NCI-H510A (cell line): ENCODE results near the gene CSTF2.
"Not testable (repeated sequence)": the region's sequence is repeated elsewhere in the genome, so short reads cannot be mapped to it uniquely, and the experiment has no call there.

Experiments used
- DNase-seq: peaks from one replicate; lab custom pipeline; 2025; lab: John Stamatoyannopoulos, UW

Gene CSTF2

DNA sequence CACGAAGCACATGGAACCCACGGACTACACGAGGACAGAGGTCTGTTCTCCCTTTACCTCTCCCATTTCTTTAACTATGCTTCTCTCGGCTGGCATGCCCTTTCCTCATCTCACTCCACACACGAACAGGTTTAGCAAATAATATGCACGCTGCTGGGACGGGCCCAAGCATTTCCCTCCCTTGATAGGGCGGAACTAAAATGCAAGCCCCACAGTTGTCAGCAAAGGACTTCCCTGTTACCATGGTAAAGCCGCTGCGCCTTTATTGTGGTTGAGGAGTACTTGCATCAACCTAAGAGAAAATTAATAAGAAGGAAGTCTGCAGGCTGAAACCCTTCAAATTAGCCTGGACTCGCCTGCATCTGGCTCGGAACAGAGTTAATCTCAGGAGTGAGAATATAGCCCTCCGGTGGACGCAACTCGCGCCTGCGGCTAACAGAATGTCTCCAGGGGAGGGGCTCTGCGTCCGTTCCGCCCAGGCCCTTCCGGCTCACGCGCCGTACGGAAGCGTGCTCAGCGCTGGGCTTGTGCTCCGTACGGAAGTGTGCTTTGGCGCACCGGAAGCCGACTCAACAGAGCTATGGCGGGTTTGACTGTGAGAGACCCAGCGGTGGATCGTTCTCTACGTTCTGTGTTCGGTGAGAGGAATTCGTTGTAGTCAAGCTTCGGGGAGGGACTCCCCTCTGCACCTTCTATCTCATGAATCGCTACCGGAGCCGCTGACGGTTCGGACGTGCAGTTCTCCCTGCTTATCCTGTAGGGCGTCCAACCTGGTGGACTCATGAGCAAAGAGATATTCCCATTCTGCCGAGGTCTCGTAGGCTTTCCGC lies at the start of gene CSTF2:
CSTF2 (plus strand) TSS at position 555 of the 830 bp plus-strand sequence; CDS start at position 581, 26 bp downstream.
- peak; percentile 72 for DNase-seq

- not testable (repeated sequence) for DNase-seq
These were observed 23.8 kb upstream of the CSTF2 start for GRCh38 chrX:100796371-100796770.

DNA sequence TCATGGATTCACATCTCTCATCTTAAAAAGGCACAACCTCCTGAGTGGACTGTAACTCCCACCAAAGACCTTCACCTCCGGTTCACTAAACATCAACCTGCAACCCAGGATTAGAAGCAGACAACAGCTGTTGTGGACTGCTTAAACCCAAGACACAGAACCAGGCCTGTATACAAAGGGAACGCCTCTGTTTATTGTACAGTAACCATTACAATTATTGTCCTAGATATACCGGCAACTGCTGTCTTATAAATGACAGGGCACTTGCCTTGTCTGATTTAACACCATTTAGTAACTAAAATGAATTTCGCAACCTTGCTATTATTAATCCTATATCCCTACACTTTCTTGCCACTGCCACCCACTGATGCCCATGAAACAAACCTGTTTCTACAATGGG lies 22.8 kb upstream of the CSTF2 start:
- DNase-seq: no peak

DNA sequence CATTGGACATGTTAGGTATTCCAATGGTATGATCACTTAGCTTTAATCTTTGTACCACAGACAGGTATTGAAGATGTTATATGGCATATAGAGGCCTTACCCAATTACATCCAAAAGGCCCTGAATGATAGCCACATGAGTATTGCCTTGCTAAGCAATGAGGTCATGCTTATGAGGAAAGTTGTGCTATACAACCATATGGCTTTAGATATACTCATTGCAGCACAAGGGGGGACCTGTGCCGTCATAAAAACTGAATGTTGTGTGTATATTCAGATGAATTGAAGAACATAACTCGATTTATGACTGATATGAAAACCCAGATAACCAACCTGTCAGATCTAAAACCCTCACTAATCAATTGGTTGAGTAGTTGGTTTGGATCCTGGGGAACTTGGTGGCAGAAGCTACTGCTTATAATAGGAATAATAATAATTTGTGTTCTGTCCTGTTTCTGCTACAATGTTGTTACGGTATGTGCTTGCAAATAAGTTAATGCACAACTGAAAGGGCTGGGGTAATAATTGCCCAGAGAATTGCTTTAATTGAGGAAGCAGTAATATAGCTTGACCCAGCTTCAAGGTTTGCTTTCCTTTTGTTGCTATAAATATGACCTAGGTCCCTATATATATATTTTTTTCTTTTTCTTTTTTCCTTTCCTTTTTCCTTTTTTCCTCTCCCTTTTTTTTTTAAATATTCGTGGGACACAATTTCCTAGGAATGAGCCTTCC lies 21.5 kb upstream of the CSTF2 start:
- no peak for DNase-seq

DNA sequence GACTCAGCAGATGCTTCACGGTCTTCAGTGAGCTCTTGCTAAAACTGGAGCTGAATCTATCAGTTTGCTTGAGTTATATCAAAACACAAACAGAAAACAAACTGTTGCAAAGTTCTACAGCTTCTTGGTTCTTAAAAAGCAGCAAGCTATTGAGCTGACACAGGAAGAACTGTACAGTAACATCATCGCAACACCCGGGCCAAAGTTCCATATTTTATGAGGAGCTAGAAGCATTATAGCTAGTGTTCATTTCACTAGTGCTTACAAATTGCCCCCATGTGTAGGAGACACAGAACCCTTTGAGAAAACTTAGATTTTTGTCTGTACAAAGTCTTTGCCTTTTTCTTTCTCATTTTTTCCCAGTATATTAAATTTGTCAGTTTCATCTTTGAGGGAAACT lies 17.3 kb upstream of the CSTF2 start:
- DNase-seq: no peak

GRCh38 chrX:100804780-100805179 lies 15.4 kb upstream of the CSTF2 start:
- no peak for DNase-seq

- not testable (repeated sequence) for DNase-seq
These were observed 11.9 kb upstream of the CSTF2 start for GRCh38 chrX:100808265-100808664.

DNA sequence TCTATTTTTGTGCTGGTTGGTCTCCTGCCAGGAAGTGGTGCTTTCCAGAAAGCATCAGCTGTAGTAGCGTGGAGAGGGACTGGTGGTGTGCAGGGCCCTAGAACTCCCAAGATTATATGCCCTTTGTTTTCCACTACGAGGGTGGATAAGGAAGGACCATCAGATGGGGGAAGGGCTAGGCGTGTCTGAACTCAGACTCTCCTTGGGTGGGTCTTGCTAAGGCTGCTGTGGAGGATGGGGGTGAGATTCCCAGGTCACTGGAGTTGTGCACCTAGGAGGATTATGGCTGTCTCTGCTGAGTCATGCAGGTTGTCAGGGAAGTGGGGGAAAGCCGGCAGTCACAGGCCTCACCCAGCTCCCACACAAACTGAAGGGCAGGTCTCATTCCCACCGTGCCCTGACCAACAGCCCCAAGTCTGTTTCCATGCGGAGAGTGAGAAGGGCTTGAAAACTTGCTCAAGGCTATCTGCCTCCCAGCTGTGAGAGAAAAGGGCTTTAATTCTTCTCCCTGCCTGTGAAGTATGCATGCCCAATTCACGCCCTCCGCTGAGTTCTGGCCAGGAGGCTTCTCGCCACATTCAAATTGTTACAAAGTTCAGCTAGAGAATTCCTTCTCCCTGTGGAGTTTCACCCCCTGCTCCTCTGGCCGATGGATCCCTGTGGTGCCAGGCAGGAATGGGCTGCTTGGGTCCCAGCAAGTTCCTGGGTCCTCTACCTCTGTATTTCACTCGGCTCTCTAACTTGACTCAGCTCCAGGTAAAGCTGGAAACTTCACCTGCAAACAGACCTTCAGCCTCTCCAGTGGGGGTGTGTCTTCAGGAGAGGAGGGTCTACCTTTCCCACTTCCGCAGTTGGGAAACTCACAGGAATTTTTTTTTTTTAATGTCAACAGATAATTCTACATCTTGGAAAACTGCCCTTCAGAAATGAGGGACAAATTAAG lies 7.7 kb upstream of the CSTF2 start:
- no peak for DNase-seq

- DNase-seq: no peak
These were observed 2.9 kb upstream of the CSTF2 start for GRCh38 chrX:100817340-100817739.

- DNase-seq: peak; percentile 16
These were observed 706 bp upstream of the CSTF2 start for GRCh38 chrX:100819534-100819836.

DNA sequence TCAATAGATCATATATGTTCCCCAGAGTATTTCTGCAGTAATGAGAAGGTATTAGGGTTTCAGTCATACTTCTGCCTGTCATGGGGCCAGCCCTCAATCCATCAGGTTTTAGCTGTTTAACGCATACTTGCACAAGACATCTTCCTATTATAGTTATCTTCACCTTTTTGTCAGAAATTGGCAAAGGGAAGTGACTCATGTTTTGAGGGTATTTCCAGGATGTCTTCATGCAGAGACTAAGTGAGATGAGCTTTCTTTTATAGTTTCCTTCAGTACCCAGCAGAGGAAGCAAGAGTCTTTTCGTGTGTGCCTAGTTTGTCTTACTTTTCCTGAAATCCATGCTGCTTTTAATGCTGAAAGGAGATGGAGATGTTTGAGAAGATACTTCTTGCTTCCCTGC lies 9.5 kb downstream of the CSTF2 start:
- no peak for DNase-seq

DNA sequence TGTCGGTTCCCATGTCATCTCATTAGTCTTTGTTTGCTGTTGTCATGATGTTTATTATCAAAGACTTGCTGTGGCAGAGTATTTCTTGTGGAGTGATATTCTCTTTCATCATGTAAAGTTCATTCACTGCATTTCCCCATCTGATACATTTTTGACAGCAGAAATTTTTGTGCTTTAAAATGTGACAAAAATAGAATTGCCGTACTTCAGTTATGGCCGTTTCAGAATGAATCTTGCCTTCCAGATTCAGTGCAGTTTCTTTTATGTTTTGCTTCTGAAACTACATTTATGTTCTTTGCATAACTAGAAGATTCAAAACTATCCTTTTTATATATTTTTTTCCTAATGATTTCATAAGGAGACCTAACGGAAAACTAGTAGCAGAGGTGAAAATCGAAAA lies 10.0 kb downstream of the CSTF2 start:
- DNase-seq: no peak

DNA sequence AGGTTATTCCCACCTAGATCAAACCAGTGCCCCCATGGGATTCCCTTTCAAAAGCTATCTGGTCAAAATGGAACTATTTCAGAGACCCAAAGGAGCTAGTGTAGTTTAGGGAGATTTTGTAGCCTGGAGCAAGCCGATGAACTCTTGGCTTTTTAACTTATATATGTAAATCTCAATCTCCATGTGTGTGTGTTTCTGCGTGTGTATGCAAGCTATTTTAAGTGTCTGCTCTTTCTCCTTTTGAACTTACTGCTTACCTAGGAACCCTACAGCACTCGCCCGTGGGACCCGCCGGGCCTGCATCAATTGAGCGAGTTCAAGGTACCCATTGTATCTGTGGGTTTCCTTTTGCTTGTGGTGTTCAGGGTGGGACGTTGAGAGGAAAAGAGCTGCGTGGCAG lies 10.4 kb downstream of the CSTF2 start:
- no peak for DNase-seq

- no peak for DNase-seq
These were observed 11.2 kb downstream of the CSTF2 start for GRCh38 chrX:100831219-100831946.

DNA sequence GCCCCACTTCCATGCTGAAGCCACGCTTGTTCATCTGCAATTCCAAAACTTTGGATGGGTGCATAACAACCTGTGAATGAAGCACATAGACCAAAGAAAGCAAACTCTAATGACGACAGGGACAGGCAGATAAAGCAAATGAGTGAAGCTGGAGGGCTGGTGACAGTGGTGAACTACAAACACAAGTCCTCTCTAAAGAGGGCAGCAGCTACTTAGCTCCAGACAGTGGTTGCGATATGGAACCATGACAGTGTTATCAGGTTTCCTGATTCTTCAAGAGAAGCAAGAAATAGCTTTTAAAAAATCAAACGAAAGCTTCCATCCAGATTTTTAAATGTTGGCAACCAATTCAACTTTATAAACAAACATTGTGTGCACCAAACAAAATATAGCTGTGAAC lies 30.1 kb downstream of the CSTF2 start:
- no peak for DNase-seq

- DNase-seq: no peak
These were observed 32.6 kb downstream of the CSTF2 start for GRCh38 chrX:100852810-100853209.

GRCh38 chrX:100863326-100863864 lies 43.2 kb downstream of the CSTF2 start:
- no peak for DNase-seq

- no peak for DNase-seq
These were observed 44.6 kb downstream of the CSTF2 start for GRCh38 chrX:100864657-100865391.

DNA sequence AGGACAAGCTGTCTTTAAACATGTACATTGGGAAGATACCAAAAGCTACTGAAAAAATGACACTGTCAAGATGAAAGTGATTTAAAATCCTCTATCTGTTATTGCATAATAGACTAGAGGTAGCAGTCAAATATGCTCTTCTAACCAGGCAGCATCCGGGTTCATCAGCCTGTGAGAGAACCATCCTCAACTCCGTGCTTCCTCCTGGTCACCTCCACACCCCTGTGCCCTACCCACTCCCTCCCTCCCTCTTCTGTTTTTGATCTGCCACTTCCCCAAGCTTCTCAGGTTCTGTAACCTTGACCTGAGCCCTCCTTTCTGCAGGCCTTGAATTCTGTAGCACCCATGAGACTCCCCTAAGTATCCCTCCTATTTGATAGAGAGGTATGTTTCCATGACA lies 48.1 kb downstream of the CSTF2 start:
- DNase-seq: no peak

- no peak for DNase-seq
These were observed 50.3 kb downstream of the CSTF2 start for GRCh38 chrX:100870527-100870926.
